Measurements from ENCODE around the gene ELSPBP1.

DNA sequence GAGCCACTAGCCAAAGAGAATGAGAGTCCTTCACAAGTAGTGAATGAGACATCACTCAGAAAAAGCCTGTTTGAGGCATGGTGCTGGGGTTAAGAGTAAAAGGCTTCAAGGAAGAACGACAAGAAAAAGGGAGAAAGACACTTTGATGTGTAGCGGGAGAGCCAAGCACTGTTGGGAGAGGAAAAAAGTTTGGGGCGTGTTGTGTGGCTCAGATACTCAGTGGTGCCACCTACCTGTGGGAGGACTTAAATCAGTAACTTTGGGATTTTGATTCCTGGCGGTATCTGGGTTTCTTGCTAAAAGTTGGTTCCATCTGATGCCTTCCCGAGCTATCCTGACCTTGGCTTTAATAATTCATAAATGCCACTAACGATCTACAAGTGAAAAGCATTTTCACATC, 12.3 kb downstream of the ELSPBP1 start:
- no peak for TF ChIP-seq SUZ12 (IDR thresholded peaks at IDR 0.05; ENCODE audit: extremely low read depth, insufficient read depth, insufficient read length)
- no peak for TF ChIP-seq YY1 (IDR thresholded peaks at IDR 0.05; ENCODE audit: insufficient read depth, insufficient read length)

Measured in NT2/D1 (cell line).